ENCODE data around the gene CRYAB.

GRCh38 chr11:111936040-111936540, 24.5 kb upstream of the CRYAB start:
- TF ChIP-seq RFX5 (IDR thresholded peaks at IDR 0.05; ENCODE audit: low read depth, low read length) (no peak), POLR2A (IDR thresholded peaks at IDR 0.05; ENCODE audit: low read depth, low read length) (0 out of 2 replicates have a peak, but pooled peaks have one; percentile 6), CTCF (conservative IDR thresholded peaks at IDR 0.05; ENCODE audit: low read depth, low read length) (no peak), CHD1 (IDR thresholded peaks at IDR 0.05; ENCODE audit: low read depth, low read length) (no peak), RAD21 (IDR thresholded peaks at IDR 0.05; ENCODE audit: low read length) (no peak), MXI1 (IDR thresholded peaks at IDR 0.05; ENCODE audit: borderline replicate concordance, low read depth, low read length) (no peak), CEBPB (IDR thresholded peaks at IDR 0.05; ENCODE audit: low read depth, low read length) (no peak), ELK1 (IDR thresholded peaks at IDR 0.05; ENCODE audit: borderline replicate concordance, low read depth, low read length) (no peak)
